PC-3 (cell line): ENCODE measurements around the gene ECEL1.

Experiments
- CTCF ChIP-seq: fragments of 300-600 bp; sonication (generic); conservative IDR thresholded peaks from 2 replicates; pipeline ENCODE4 v1.5.1; 2017; ENCODE audit warnings: antibody characterized with exemption, low read depth, mild to moderate bottlenecking, low read length
- EZH2 ChIP-seq: fragments of 300-600 bp; sonication (generic); IDR thresholded peaks from one replicate; pipeline ENCODE4 v1.6.1; 2017; ENCODE audit warnings: antibody characterized with exemption, mild to moderate bottlenecking, low read length; ENCODE audit not compliant: unreplicated experiment
- EZH2phosphoT487 ChIP-seq: fragments of 300-600 bp; sonication (generic); IDR thresholded peaks from 2 replicates; pipeline ENCODE4 v1.6.1; 2018; ENCODE audit warnings: mild to moderate bottlenecking, antibody characterized with exemption, low read length, borderline replicate concordance

- TF ChIP-seq CTCF = no peak
- TF ChIP-seq EZH2phosphoT487 = no peak
- no peak for TF ChIP-seq EZH2
These were observed 46.5 kb upstream of the ECEL1 start for GRCh38 chr2:232533944-232534710.
